LNCAP (cell line): ENCODE measurements around the gene CAMTA1.

Experiments used
- CTCF ChIP-seq: fragments of 450-650 bp; IDR thresholded peaks from 2 replicates; pipeline ENCODE4 v1.5.1; 2017; ENCODE audit warnings: mild to moderate bottlenecking

Gene CAMTA1

GRCh38 chr1:7596126-7596965 lies 811.1 kb downstream of the CAMTA1 start:
- TF ChIP-seq CTCF: no peak

- no peak for TF ChIP-seq CTCF
These were observed 820.8 kb downstream of the CAMTA1 start for GRCh38 chr1:7606096-7606495.

GRCh38 chr1:7607097-7607496 lies 821.8 kb downstream of the CAMTA1 start:
- no peak for TF ChIP-seq CTCF

- TF ChIP-seq CTCF: no peak
These were observed 823.5 kb downstream of the CAMTA1 start for GRCh38 chr1:7608628-7609305.

GRCh38 chr1:7609311-7609994 lies 824.2 kb downstream of the CAMTA1 start:
- no peak for TF ChIP-seq CTCF

GRCh38 chr1:7610106-7610731 lies 825.0 kb downstream of the CAMTA1 start:
- TF ChIP-seq CTCF: no peak

- TF ChIP-seq CTCF: no peak
These were observed 825.7 kb downstream of the CAMTA1 start for GRCh38 chr1:7610936-7611335.
